Measurements from ENCODE around the gene RPL13. TPM values are rescaled to one million over a fixed set of nuclear protein-coding genes. Genes with fewer than 3 reads are reported as not detected.
A peak's percentile ranks its signal among the peaks of the same experiment; 100 is the strongest.

Gene RPL13
- total and polyA plus RNA-seq, 2 of the 13 experiments (the other 11 are each of a cell fraction or from before 2014, with no cell fraction given) = 2,988 to 4,411 TPM

DNA sequence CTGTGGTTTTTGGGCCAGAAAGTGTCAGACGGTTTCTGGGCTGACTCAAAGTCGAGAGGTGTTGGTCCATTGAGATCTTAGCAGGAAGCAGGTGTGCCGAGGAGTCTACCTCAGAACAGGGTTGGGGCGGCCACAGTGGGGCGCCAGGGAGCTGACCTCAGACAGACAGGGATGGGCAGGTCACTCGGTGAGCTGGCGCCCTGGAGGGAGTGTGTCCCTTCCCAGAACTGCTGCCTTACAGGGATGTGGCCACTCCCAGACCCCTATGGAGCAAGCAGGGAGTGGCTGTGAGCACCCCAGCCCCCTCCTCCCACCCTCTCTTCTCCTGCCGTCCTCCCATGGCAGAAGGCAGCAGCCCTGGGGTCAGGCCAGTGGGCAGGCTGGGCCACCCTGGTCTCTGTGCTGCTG, 39.0 kb downstream of the RPL13 start (continued):
- peak; percentile 34 for TF ChIP-seq TEAD3 (CRISPR knock-in tag; optimal IDR thresholded peaks at IDR 0.05; ENCODE audit: borderline replicate concordance)
- no peak for TF ChIP-seq ONECUT2 (CRISPR knock-in tag; IDR thresholded peaks at IDR 0.05)
- 0 out of 2 replicates have a peak, but pooled peaks have one; percentile 19 for TF ChIP-seq TBX2 (CRISPR knock-in tag; IDR thresholded peaks at IDR 0.05; ENCODE audit: borderline replicate concordance)
- no peak for TF ChIP-seq ZBTB21 (CRISPR knock-in tag; IDR thresholded peaks at IDR 0.05)
- no peak for TF ChIP-seq SP1 (IDR thresholded peaks at IDR 0.05)
- TF ChIP-seq SP1 (CRISPR knock-in tag; IDR thresholded peaks at IDR 0.05) = peak; percentile 42; the same call in 1 of the 2 replicates
- peak; percentile 55 for TF ChIP-seq JARID2 (CRISPR knock-in tag; IDR thresholded peaks at IDR 0.05; ENCODE audit: insufficient replicate concordance)
- TF ChIP-seq, protein P1, sequence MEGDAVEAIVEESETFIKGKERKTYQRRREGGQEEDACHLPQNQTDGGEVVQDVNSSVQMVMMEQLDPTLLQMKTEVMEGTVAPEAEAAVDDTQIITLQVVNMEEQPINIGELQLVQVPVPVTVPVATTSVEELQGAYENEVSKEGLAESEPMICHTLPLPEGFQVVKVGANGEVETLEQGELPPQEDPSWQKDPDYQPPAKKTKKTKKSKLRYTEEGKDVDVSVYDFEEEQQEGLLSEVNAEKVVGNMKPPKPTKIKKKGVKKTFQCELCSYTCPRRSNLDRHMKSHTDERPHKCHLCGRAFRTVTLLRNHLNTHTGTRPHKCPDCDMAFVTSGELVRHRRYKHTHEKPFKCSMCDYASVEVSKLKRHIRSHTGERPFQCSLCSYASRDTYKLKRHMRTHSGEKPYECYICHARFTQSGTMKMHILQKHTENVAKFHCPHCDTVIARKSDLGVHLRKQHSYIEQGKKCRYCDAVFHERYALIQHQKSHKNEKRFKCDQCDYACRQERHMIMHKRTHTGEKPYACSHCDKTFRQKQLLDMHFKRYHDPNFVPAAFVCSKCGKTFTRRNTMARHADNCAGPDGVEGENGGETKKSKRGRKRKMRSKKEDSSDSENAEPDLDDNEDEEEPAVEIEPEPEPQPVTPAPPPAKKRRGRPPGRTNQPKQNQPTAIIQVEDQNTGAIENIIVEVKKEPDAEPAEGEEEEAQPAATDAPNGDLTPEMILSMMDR (CRISPR knock-in tag; IDR thresholded peaks at IDR 0.05) = peak; percentile 88
- TF ChIP-seq, protein P2, sequence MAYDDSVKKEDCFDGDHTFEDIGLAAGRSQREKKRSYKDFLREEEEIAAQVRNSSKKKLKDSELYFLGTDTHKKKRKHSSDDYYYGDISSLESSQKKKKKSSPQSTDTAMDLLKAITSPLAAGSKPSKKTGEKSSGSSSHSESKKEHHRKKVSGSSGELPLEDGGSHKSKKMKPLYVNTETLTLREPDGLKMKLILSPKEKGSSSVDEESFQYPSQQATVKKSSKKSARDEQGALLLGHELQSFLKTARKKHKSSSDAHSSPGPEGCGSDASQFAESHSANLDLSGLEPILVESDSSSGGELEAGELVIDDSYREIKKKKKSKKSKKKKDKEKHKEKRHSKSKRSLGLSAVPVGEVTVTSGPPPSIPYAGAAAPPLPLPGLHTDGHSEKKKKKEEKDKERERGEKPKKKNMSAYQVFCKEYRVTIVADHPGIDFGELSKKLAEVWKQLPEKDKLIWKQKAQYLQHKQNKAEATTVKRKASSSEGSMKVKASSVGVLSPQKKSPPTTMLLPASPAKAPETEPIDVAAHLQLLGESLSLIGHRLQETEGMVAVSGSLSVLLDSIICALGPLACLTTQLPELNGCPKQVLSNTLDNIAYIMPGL (CRISPR knock-in tag; IDR thresholded peaks at IDR 0.05; ENCODE audit: borderline replicate concordance in 1 of 2, low read depth in 1 of 2) = peak; percentile 45 to 71; a peak in 1 of 4 replicates
- TF ChIP-seq BHLHE40 (IDR thresholded peaks at IDR 0.05; ENCODE audit: low read length) = no peak
- TF ChIP-seq ZNF768 (CRISPR knock-in tag; IDR thresholded peaks at IDR 0.05) = peak; percentile 67; the same call in 1 of the 2 replicates
- TF ChIP-seq CBFB (CRISPR knock-in tag; IDR thresholded peaks at IDR 0.05) = 0 out of 2 replicates have a peak, but pooled peaks have one; percentile 19
- no peak for TF ChIP-seq ZNF724P (CRISPR knock-in tag; IDR thresholded peaks at IDR 0.05; ENCODE audit: borderline replicate concordance)
- TF ChIP-seq ZNF572 (CRISPR knock-in tag; IDR thresholded peaks at IDR 0.05) = 0 out of 2 replicates have a peak, but pooled peaks have one; percentile 19
- peak; percentile 39; the same call in 1 of the 2 replicates for TF ChIP-seq ZNF792 (CRISPR knock-in tag; IDR thresholded peaks at IDR 0.05)
- TF ChIP-seq, protein P3, sequence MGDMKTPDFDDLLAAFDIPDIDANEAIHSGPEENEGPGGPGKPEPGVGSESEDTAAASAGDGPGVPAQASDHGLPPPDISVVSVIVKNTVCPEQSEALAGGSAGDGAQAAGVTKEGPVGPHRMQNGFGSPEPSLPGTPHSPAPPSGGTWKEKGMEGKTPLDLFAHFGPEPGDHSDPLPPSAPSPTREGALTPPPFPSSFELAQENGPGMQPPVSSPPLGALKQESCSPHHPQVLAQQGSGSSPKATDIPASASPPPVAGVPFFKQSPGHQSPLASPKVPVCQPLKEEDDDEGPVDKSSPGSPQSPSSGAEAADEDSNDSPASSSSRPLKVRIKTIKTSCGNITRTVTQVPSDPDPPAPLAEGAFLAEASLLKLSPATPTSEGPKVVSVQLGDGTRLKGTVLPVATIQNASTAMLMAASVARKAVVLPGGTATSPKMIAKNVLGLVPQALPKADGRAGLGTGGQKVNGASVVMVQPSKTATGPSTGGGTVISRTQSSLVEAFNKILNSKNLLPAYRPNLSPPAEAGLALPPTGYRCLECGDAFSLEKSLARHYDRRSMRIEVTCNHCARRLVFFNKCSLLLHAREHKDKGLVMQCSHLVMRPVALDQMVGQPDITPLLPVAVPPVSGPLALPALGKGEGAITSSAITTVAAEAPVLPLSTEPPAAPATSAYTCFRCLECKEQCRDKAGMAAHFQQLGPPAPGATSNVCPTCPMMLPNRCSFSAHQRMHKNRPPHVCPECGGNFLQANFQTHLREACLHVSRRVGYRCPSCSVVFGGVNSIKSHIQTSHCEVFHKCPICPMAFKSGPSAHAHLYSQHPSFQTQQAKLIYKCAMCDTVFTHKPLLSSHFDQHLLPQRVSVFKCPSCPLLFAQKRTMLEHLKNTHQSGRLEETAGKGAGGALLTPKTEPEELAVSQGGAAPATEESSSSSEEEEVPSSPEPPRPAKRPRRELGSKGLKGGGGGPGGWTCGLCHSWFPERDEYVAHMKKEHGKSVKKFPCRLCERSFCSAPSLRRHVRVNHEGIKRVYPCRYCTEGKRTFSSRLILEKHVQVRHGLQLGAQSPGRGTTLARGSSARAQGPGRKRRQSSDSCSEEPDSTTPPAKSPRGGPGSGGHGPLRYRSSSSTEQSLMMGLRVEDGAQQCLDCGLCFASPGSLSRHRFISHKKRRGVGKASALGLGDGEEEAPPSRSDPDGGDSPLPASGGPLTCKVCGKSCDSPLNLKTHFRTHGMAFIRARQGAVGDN (CRISPR knock-in tag; IDR thresholded peaks at IDR 0.05) = peak; percentile 47
- TF ChIP-seq BRCA1 (CRISPR knock-in tag; IDR thresholded peaks at IDR 0.05) = no peak
- TF ChIP-seq MIXL1 (CRISPR knock-in tag; IDR thresholded peaks at IDR 0.05) = 0 out of 2 replicates have a peak, but pooled peaks have one; percentile 20
